T-helper 2 cell (primary cell): ENCODE measurements around the gene FNBP1.
"Not testable (repeated sequence)": the region's sequence is repeated elsewhere in the genome, so short reads cannot be mapped to it uniquely, and the experiment has no call there.

Experiments
- DNase-seq, 5 experiments: peaks; one replicate each; pipeline versions ENCODE4 v3.0.0 to v3.0.0-alpha.2; 2012 to 2022

FNBP1 gene

GRCh38 chr9:130021842-130022241, 21.1 kb downstream of the FNBP1 start:
- DNase-seq = not testable (repeated sequence)

GRCh38 chr9:130021123-130021522, 21.9 kb downstream of the FNBP1 start:
- no peak for DNase-seq

- no peak for DNase-seq
These were observed 22.4 kb downstream of the FNBP1 start for GRCh38 chr9:130020618-130021017.

- DNase-seq = peak in 1 of 5 experiments; percentile 64
These were observed 24.7 kb downstream of the FNBP1 start for GRCh38 chr9:130018265-130018664.

- not testable (repeated sequence) for DNase-seq
These were observed 25.5 kb downstream of the FNBP1 start for GRCh38 chr9:130017510-130017909.

- DNase-seq = no peak
These were observed 25.9 kb downstream of the FNBP1 start for GRCh38 chr9:130017076-130017475.

- DNase-seq = no peak
These were observed 27.5 kb downstream of the FNBP1 start for GRCh38 chr9:130015353-130016019.

GRCh38 chr9:130013326-130013725, 29.7 kb downstream of the FNBP1 start:
- no peak for DNase-seq

DNA sequence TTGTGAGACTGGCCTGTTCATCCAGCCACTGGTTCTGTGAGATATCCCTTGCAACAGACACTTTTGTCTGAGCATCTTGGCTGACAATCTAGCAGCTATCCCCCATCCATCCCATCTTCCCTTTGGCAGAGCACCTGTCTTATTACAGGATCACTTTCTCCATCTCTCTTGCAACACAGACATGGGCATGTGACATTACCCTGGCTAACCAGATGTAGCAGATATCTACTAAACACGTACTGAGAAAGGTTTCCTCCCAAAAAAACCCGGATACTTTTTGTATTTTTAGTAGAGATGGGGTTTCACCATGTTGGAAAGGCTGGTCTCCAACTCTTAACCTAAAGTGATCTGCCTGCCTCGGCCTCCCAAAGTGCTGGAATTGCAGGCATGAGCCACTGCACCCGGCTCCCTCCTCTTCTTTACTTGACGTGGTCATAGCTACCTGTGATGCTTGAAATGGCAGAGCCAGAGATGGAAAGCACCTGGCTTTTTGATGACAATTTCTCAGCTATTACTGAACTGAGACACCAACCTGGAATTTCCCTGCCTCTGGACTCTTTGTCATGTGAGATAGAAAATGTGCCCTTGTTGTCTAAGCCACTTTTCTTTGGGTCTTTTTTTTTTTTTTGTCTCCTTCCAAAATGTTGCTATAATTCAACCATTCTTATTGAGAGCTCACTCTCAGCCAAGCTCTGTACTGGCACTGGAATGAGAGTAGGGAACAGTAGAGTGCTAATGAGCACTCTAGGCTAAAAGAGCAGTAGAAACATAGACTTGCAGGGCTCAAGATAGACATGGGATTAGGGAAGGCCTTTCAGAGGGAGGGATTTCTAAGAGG, 32.6 kb downstream of the FNBP1 start:
- peak in 4 of 5 experiments; percentile 36 to 59 (median 56) for DNase-seq

DNA sequence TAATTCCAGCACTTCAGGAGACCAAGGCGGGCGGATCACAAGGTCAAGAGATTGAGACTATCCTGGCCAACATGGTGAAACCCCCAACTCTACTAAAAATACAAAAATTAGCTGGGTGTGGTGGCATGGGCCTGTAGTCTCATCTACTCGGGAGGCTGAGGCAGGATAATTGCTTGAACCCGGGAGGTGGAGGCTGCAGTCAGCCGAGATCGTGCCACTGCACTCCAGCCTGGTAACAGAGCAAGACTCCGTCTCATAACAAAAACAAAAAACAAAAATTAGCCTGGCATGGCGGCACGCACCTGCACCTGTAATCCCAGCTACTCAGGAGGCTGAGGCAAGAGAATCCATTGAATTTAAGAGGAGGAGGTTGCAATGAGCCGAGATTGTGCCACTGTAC, 33.4 kb downstream of the FNBP1 start:
- not testable (repeated sequence) for DNase-seq

GRCh38 chr9:130008538-130008937, 34.5 kb downstream of the FNBP1 start:
- DNase-seq = no peak

DNA sequence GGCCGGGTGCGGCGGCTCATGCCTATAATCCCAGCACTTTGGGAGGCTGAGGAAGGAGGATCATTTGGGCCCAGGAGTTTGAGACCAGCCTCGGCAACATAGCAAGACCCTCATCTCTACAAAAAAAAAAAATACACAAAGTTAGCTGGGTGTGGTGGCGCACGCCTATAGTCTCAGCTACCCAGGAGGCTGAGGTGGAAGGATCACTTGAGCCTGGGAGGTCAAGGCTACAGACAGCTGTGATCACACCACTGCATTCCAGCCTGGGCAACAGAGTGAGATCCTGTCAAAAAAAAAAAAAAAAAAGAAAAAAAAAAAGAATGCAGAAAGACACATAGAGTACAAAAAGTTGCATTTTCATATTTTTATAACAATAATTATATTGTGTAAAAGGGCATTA, 36.0 kb downstream of the FNBP1 start:
- DNase-seq = not testable (repeated sequence)

DNA sequence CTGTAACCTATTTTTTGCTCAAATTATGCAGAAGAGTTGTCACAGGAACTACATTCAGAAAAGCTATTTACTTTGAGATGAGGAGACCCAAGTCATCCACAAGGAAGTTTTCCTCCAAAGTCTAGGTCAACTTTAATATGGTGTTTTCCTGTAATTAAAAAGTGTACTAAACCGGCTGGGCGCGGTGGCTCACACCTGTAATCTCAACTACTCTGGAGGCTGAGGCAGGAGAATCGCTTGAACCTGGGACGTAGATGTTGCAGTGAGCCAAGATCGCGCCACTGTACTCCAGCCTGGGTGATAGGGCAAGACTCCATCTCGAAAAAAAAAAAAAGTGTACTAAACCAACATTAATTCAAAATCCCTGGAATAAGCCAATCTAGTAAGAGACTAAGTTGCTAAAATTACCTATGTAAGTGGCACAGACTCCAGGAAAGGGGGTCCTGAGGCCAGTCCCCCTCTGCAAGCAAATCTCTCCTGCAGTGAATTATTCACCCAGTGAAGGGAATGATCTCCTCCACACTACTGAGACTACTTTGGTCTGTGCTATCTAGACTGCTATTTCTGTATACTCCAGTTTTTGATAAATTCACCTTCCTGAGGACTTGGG, 38.9 kb downstream of the FNBP1 start:
- no peak for DNase-seq

DNA sequence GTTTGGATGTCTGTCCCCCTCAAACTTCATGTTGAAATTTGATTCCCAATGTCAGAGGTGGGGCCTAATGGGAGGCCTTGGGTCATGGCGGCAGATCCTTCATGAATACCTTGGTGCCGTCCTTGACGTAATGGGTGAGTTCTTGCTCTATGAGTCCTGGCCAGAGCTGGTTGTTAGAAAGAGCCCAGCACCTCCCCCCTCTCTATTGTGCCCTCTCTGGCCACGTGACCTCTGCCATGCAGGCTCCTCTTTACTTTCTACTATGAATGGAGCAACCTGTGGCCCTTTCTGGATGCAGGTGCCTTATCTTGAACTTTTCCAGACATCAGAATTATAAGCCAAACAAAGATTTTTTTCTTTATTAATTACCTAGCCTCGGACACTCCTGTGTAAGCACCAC, 40.7 kb downstream of the FNBP1 start:
- DNase-seq = no peak

GRCh38 chr9:130001190-130001589, 41.8 kb downstream of the FNBP1 start:
- DNase-seq = peak in 1 of 5 experiments; percentile 83

GRCh38 chr9:129999141-129999510, 43.9 kb downstream of the FNBP1 start:
- DNase-seq = no peak

GRCh38 chr9:129998491-129999140, 44.4 kb downstream of the FNBP1 start:
- DNase-seq = peak in 2 of 5 experiments; percentile 29 to 58

GRCh38 chr9:129997706-129998105, 45.3 kb downstream of the FNBP1 start:
- not testable (repeated sequence) for DNase-seq

DNA sequence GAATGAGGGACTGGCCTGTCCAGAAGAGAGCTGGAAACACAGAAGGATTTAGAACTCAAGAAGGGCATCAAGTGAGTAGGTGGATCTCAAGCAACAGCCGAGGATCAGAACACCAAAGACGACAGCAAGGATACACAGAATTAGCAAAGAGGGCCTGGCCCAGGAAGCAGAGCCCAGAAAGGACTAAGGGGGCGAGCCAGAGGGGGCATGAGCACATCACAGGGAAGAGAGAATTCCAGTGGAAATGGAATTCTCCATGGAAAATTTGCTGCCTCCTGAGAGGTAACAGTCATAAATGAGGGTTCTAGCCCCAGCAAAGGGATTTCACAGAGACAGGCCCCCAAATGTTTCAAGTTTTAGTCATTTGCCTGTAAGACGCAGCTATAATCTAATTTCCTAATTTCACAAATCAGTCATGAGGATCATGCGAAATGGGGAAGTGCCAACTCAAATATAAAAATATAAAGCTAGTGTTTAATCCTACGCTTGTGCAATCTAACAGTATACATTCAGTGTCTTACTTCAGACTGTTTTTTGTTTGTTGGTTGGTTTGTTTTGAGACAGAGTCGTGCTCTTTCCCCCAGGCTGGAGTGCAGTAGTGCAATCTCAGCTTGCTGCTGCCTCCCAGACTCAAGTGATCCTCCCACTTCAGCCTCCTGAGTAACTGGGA, 46.7 kb downstream of the FNBP1 start:
- DNase-seq = peak in 1 of 5 experiments; percentile 38

DNA sequence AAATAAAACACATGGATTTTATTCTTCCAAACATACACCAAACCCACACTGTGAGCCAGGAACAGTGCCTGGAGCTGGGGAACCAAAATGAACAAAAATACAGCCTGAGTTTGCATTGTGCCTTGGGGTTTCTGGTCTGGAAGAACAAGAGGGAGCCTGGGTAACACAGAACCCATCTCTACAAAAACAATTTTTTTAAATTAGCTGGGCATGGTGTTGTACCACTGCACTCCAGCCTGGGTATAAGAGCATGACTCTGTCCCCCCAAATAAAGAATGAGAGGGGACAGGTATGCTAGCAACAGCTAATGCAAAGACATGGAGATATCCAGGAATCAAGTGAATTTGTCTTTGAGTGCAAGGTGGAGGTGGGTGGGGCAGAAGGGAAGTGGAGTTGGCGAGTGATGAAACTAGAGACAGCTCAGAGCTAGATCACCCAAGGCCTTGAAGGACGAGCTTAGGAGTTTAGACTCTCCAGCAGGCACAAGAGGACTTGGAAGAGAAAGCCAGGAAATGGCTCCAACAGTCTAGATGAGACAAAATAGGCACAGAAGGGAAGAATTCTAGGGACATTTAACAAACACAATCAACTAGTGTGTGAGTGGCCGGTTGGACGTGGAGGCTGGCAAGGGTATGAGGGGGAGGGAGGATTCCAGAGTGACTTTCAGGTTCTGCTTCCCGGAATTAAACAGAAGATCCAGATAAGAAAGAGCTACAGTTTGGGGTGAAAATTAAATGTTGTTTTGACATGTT, 47.4 kb downstream of the FNBP1 start:
- peak in 1 of 5 experiments; percentile 60 for DNase-seq

DNA sequence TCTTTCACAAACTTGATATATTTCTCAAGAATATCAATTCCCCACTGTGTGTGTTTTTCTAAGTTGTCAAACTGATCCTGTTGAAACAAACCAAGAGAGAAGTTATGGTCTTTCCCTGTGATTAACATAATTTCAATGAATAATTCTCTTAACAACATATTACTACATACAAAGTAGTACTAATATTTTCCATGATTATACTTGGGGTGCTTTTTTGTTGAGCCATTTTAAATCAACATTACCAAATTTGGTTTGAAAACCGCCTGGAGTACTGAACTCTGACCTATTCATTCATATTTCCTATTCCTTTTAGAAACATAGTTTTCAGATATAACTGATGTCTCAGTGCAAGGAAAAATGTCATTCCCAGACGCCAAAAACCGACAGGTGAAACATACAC, 48.1 kb downstream of the FNBP1 start:
- DNase-seq = no peak

DNA sequence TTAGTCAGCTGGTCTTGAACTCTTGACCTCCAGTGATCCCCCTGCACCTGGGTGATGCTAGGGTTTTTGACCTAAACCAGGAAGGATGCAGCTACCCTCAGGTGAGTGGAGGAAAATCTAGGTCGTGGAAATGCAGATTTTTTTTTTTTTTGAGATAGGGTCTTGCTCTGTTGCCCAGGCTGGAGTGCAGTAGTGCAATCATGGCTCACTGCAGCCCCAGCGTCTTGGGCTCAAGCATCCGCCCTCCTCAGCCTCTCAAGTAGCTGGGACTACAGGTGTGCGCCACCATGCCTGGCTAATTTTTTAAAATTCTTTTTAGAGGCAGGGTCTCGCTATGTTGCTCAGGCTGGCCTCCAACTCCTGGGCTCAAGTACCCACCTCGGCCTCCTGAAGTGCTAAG, 51.9 kb downstream of the FNBP1 start:
- DNase-seq = not testable (repeated sequence)
